CD14-positive monocyte (primary cell): ENCODE data around the gene SLC1A3. TPM values are rescaled to one million over a fixed set of nuclear protein-coding genes. Genes with fewer than 3 reads are reported as not detected.

Source experiments
- DNase-seq, 3 donors: peaks; one replicate each; pipeline ENCODE4 v3.0.0-alpha.2; 2011 to 2022
- H2AFZ ChIP-seq: 2 replicates; pipeline ENCODE4 v1.6.0; 2012; ENCODE audit warnings: mild to moderate bottlenecking, low read depth, low read length, inconsistent platforms; ENCODE audit not compliant: insufficient read depth, poor library complexity, severe bottlenecking
- H3K27ac ChIP-seq, 2 donors: 1 replicate in 1 of 2; 2 replicates in 1 of 2; pipeline ENCODE4 v1.5.1; 2012 to 2013; ENCODE audit warnings: low read length in 2 of 2, control low read depth in 1 of 2, inconsistent platforms in 1 of 2, low read depth in 1 of 2, mild to moderate bottlenecking in 1 of 2
- H3K27me3 ChIP-seq, 2 donors: one replicate each; pipeline versions ENCODE4 v1.6.0 to v1.6.1; 2011 to 2013; ENCODE audit warnings: low read length in 2 of 2; ENCODE audit not compliant: control insufficient read depth in 2 of 2, insufficient read depth in 2 of 2
- H3K36me3 ChIP-seq, 2 donors: replicated peaks in 1 of 2; 1 replicate in 1 of 2; 2 replicates in 1 of 2; pipeline versions ENCODE4 v1.5.1 to v1.6.1; 2012 to 2013; ENCODE audit warnings: low read length in 2 of 2, control low read depth in 1 of 2, inconsistent platforms in 1 of 2, mild to moderate bottlenecking in 1 of 2; ENCODE audit not compliant: insufficient read depth in 2 of 2, control insufficient read depth in 1 of 2
- H3K4me1 ChIP-seq, 2 donors: 1 replicate in 1 of 2; 2 replicates in 1 of 2; pipeline versions ENCODE4 v1.5.1 to v1.6.1; 2012 to 2013; ENCODE audit warnings: low read length in 2 of 2, control low read depth in 1 of 2, inconsistent platforms in 1 of 2, mild to moderate bottlenecking in 1 of 2, moderate library complexity in 1 of 2; ENCODE audit not compliant: insufficient read depth in 2 of 2, control insufficient read depth in 1 of 2
- H3K4me2 ChIP-seq: replicated peaks from 2 replicates; pipeline ENCODE3; 2012; ENCODE audit warnings: low read length, moderate library complexity, mild to moderate bottlenecking; ENCODE audit not compliant: poor library complexity, severe bottlenecking; ENCODE audit errors: extremely low read depth
- H3K4me3 ChIP-seq, 3 experiments: fragments of 200-600 bp in 1 of 3; sonication (generic) in 1 of 3; replicated peaks in 1 of 3; 1 replicate in 2 of 3; 2 replicates in 1 of 3; pipeline ENCODE4 v1.5.1; 2011 to 2013; ENCODE audit warnings: low read length in 3 of 3, mild to moderate bottlenecking in 3 of 3, control low read depth in 2 of 3, low read depth in 2 of 3, inconsistent platforms in 1 of 3, moderate library complexity in 1 of 3
- H3K79me2 ChIP-seq: 2 replicates; pipeline ENCODE4 v1.6.0; 2012; ENCODE audit warnings: mild to moderate bottlenecking, control low read depth, inconsistent platforms, low read length, moderate library complexity; ENCODE audit not compliant: insufficient read depth
- H3K9ac ChIP-seq: 2 replicates; pipeline ENCODE4 v1.6.0; 2017; ENCODE audit warnings: low read length, mild to moderate bottlenecking; ENCODE audit not compliant: insufficient read depth, poor library complexity, severe bottlenecking
- H3K9me3 ChIP-seq, 2 donors: replicated peaks in 1 of 2; 1 replicate in 1 of 2; 2 replicates in 1 of 2; pipeline versions ENCODE4 v1.5.1 to v1.6.1; 2012 to 2013; ENCODE audit warnings: low read length in 2 of 2, control low read depth in 1 of 2; ENCODE audit not compliant: control insufficient read depth in 1 of 2, insufficient read depth in 1 of 2
- H4K20me1 ChIP-seq: 2 replicates; pipeline ENCODE4 v1.6.0; 2012; ENCODE audit warnings: mild to moderate bottlenecking, low read length, control low read depth, moderate library complexity; ENCODE audit not compliant: insufficient read depth
- H3K27ac Mint-ChIP-seq, 7 donors: one replicate each; pipeline ENCODE4 v1.8.0; 2020; ENCODE audit warnings: mild to moderate bottlenecking in 7 of 7, mixed read lengths in 7 of 7, moderate library complexity in 6 of 7, inconsistent platforms in 2 of 7
- H3K27me3 Mint-ChIP-seq, 3 donors: one replicate each; pipeline ENCODE4 v1.8.0; 2021 to 2022; ENCODE audit warnings: low read depth in 3 of 3, mild to moderate bottlenecking in 3 of 3, mixed read lengths in 3 of 3, moderate library complexity in 3 of 3, inconsistent platforms in 1 of 3
- H3K36me3 Mint-ChIP-seq, 2 donors: one replicate each; pipeline ENCODE4 v1.8.0; 2020; ENCODE audit warnings: mixed read lengths in 2 of 2, inconsistent platforms in 1 of 2, mild to moderate bottlenecking in 1 of 2
- H3K4me1 Mint-ChIP-seq: one replicate; pipeline ENCODE4 v1.8.0; 2020; ENCODE audit warnings: mild to moderate bottlenecking, mixed read lengths
- H3K4me3 Mint-ChIP-seq, 2 donors: one replicate each; pipeline ENCODE4 v1.8.0; 2020; ENCODE audit warnings: mild to moderate bottlenecking in 2 of 2, mixed read lengths in 2 of 2, moderate library complexity in 1 of 2
- H3K9me3 Mint-ChIP-seq, 7 donors: one replicate each; pipeline ENCODE4 v1.8.0; 2020 to 2022; ENCODE audit warnings: mixed read lengths in 7 of 7, mild to moderate bottlenecking in 6 of 7, moderate library complexity in 6 of 7, inconsistent platforms in 2 of 7
- WGBS: methylation state at CpG from one replicate; pipeline ENCODE4 v1.1.5; 2013; ENCODE audit warnings: missing lambda C conversion rate; ENCODE audit not compliant: insufficient coverage; 5-methylcytosine and 5-hydroxymethylcytosine counted together
- intact Hi-C, 2 donors: fragments of 100-400 bp; cut with micrococcal nuclease; formaldehyde crosslinking; loops; one replicate each; pipeline versions ENCODE4 v1.15.0 to v1.15.1; 2023
- polyA plus RNA-seq, 3 donors: library from polyadenylated mRNA; depleted of rRNA in 1 of 3; unstranded in 2 of 3; stranded (reverse) in 1 of 3; fragments of 300-500 nt in 2 of 3; fragments of >200 nt in 1 of 3; fragmentation: Illumina TruSeq in 2 of 3; gene quantifications; 1 replicate in 2 of 3; 2 replicates in 1 of 3; pipeline ENCODE4 v1.2.3, GENCODE V29; 2012 to 2021
- TF ChIP-seq, protein P1 (sequence below): fragments of 200-600 bp; IDR thresholded peaks from one replicate; pipeline ENCODE4 v1.8.0; 2022; ENCODE audit warnings: antibody characterized with exemption, mild to moderate bottlenecking

SLC1A3 gene
- polyA plus RNA-seq, 3 donors, result 1.2 to 3.3 (median 1.3) TPM

GRCh38 chr5:36619012-36619635, 12.7 kb downstream of the SLC1A3 start:
- Histone ChIP-seq H3K9ac (no peak overlapping the region), H2AFZ (no peak overlapping the region), H3K79me2 (peaks cover 8% of the 10 kb centered on the region), H3K4me1 (peaks cover 0 to 3% of the 10 kb centered on the region in 2 donors), H3K27me3 (no peaks in the 10 kb centered on the region), H3K4me2 (no peak overlapping the region), H3K36me3 (no peaks in the 10 kb centered on the region), H3K4me3 (no peak overlapping the region), H3K9me3 (no peaks in the 10 kb centered on the region), H3K27ac (no peak overlapping the region), H4K20me1 (no peaks in the 10 kb centered on the region)
- Mint-ChIP-seq H3K27me3 (no peaks in the 10 kb centered on the region), H3K9me3 (no peaks in the 10 kb centered on the region), H3K27ac (no peak overlapping the region), H3K4me1 (peaks cover 15% of the 10 kb centered on the region), H3K4me3 (no peak overlapping the region), H3K36me3 (peaks cover 12 to 18% of the 10 kb centered on the region in 2 donors)
- no peak for DNase-seq
- TF ChIP-seq, protein P1, sequence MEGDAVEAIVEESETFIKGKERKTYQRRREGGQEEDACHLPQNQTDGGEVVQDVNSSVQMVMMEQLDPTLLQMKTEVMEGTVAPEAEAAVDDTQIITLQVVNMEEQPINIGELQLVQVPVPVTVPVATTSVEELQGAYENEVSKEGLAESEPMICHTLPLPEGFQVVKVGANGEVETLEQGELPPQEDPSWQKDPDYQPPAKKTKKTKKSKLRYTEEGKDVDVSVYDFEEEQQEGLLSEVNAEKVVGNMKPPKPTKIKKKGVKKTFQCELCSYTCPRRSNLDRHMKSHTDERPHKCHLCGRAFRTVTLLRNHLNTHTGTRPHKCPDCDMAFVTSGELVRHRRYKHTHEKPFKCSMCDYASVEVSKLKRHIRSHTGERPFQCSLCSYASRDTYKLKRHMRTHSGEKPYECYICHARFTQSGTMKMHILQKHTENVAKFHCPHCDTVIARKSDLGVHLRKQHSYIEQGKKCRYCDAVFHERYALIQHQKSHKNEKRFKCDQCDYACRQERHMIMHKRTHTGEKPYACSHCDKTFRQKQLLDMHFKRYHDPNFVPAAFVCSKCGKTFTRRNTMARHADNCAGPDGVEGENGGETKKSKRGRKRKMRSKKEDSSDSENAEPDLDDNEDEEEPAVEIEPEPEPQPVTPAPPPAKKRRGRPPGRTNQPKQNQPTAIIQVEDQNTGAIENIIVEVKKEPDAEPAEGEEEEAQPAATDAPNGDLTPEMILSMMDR, result no peak
- 98% methylated on average over 5 of the region's 8 CpGs for WGBS
- intact Hi-C loops, result no loop called here

DNA sequence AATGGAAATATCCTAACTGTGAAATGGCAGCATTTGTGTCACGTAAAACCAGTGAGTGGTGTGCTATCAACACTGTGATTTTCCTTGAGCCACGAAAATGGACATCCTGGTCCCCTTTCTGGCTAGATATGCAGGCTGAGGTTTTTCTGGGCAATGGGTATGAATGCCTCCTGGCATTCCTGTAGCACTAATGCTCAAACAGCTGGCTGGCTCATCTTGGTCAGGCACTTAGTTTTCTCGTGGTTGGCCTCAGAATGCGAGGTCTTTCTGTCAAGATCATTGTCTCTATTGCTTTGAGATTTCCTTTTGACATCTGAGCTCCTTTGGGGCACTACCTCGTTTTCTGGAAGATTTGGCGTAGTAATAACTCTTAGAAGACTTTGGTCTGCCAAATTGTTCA, 15.6 kb downstream of the SLC1A3 start:
- H3K27me3 Mint-ChIP-seq, result no peaks in the 10 kb centered on the region
- 90% methylated on average over 4 of the region's 6 CpGs for WGBS
- TF ChIP-seq, protein P1, result no peak

More for the DNA sequence above, 15.6 kb downstream of the SLC1A3 start:
- no peaks in the 10 kb centered on the region for H3K36me3 ChIP-seq
- intact Hi-C loops, result no loop called here
- H2AFZ ChIP-seq, result no peak overlapping the region
- H3K79me2 ChIP-seq, result peaks cover 12% of the 10 kb centered on the region
- Mint-ChIP-seq H3K36me3 (peaks cover 3 to 13% of the 10 kb centered on the region in 2 donors), H3K27ac (no peak overlapping the region), H3K4me1 (peaks cover 12% of the 10 kb centered on the region), H3K9me3 (no peaks in the 10 kb centered on the region), H3K4me3 (no peak overlapping the region)
- no peaks in the 10 kb centered on the region for H3K9me3 ChIP-seq
- no peaks in the 10 kb centered on the region for H4K20me1 ChIP-seq
- H3K4me3 ChIP-seq, result no peak overlapping the region
- H3K27me3 ChIP-seq, result no peaks in the 10 kb centered on the region
- no peak overlapping the region for H3K27ac ChIP-seq
- H3K4me1 ChIP-seq, result peaks cover 0 to 3% of the 10 kb centered on the region in 2 donors
- no peak overlapping the region for H3K4me2 ChIP-seq
- DNase-seq, result no peak
- no peak overlapping the region for H3K9ac ChIP-seq
